Uterus (tissue), 2 donors: ENCODE results near the gene SCFD2.

Experiments
- CTCF ChIP-seq, 4 experiments: fragments of 200-600 bp in 2 of 4; fragments of 450-650 bp in 2 of 4; sonication (generic) in 2 of 4; IDR thresholded peaks; one replicate each; pipeline ENCODE4 v1.5.1; 2016 to 2019; ENCODE audit warnings: antibody characterized with exemption in 4 of 4, mild to moderate bottlenecking in 2 of 4, moderate library complexity in 1 of 4
- POLR2A ChIP-seq, 2 donors: fragments of 450-650 bp; IDR thresholded peaks; one replicate each; pipeline ENCODE4 v1.6.1; 2016; ENCODE audit warnings: antibody characterized with exemption in 2 of 2, mild to moderate bottlenecking in 1 of 2, moderate library complexity in 1 of 2

- no peak for TF ChIP-seq CTCF (IDR thresholded peaks at IDR 0.05)
- TF ChIP-seq POLR2A (IDR thresholded peaks at IDR 0.05): no peak
Observed at GRCh38 chr4:52876069-52876468, 489.8 kb downstream of the SCFD2 start.
